Immature natural killer cell (primary cell): ENCODE data around the gene ABCC8. TPM values are rescaled to one million over a fixed set of nuclear protein-coding genes. Genes with fewer than 3 reads are reported as not detected.

Experiments used
- DNase-seq, 3 donors: peaks; one replicate each; pipeline ENCODE4 v3.0.0; 2022; ENCODE audit warnings: mixed read lengths in 1 of 3
- H3K27ac Mint-ChIP-seq, 6 donors: one replicate each; pipeline ENCODE4 v1.8.0; 2020; ENCODE audit warnings: mixed read lengths in 6 of 6, mild to moderate bottlenecking in 5 of 6, inconsistent platforms in 4 of 6, moderate library complexity in 3 of 6
- H3K27me3 Mint-ChIP-seq, 3 donors: one replicate each; pipeline ENCODE4 v1.8.0; 2020 to 2021; ENCODE audit warnings: low read depth in 3 of 3, mild to moderate bottlenecking in 3 of 3, mixed read lengths in 3 of 3, moderate library complexity in 3 of 3, inconsistent platforms in 1 of 3
- H3K36me3 Mint-ChIP-seq, 3 donors: one replicate each; pipeline ENCODE4 v1.8.0; 2020; ENCODE audit warnings: mixed read lengths in 3 of 3, inconsistent platforms in 2 of 3, mild to moderate bottlenecking in 2 of 3
- H3K4me1 Mint-ChIP-seq, 2 donors: one replicate each; pipeline ENCODE4 v1.8.0; 2020; ENCODE audit warnings: inconsistent platforms in 2 of 2, mild to moderate bottlenecking in 2 of 2, mixed read lengths in 2 of 2, moderate library complexity in 1 of 2
- H3K4me3 Mint-ChIP-seq, 5 donors: one replicate each; pipeline ENCODE4 v1.8.0; 2020; ENCODE audit warnings: mild to moderate bottlenecking in 5 of 5, mixed read lengths in 5 of 5, inconsistent platforms in 3 of 5, moderate library complexity in 3 of 5
- H3K9me3 Mint-ChIP-seq, 6 donors: one replicate each; pipeline ENCODE4 v1.8.0; 2020; ENCODE audit warnings: mild to moderate bottlenecking in 6 of 6, mixed read lengths in 6 of 6, inconsistent platforms in 4 of 6, moderate library complexity in 3 of 6
- polyA plus RNA-seq, 3 donors: library from polyadenylated mRNA; unstranded; fragments of 300-500 nt; fragmentation: Illumina TruSeq; gene quantifications; one replicate each; pipeline ENCODE4 v1.2.3, GENCODE V29; 2021

ABCC8 gene
- not detected for polyA plus RNA-seq

- H3K9me3 Mint-ChIP-seq = no peaks in the 10 kb centered on the region
- no peak within 1 kb of the TSS for H3K27ac Mint-ChIP-seq
- H3K27me3 Mint-ChIP-seq = peaks cover 15 to 22% (median 19%) of the 10 kb centered on the region in 3 donors
- no peak for DNase-seq
- H3K36me3 Mint-ChIP-seq = no peaks in the 10 kb centered on the region
- no peaks in the 10 kb centered on the region for H3K4me1 Mint-ChIP-seq
- no peak within 1 kb of the TSS for H3K4me3 Mint-ChIP-seq
Measured at GRCh38 chr11:17476317-17477083, at the start of gene ABCC8. Gene ABCC8, minus strand, starts transcription at chr11:17476845. Its CDS starts 69 bp downstream, at chr11:17476776.

DNA sequence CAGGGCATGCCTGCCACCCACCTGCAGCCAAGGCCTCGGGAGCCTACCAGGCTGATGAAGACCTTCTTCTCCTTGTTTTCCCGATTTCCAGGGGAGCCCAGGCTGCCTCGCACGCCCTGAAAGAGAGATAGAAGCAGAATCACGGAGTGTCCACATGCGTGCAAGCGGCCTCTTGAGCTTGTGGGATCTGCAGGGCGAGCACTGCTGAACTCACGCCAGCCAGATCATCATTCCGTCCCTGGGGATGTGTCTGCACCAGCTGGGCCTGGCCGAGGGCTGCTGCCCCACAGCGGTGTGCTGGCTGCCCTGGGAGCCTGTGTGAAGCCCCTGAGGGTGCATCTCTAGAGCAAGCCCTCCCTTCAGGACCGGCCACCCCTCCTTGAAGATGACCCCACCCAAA, 49.7 kb upstream of the ABCC8 start:
- Mint-ChIP-seq H3K27me3 (peaks cover 0 to 2% (median 2%) of the 10 kb centered on the region in 3 donors), H3K27ac (no peak overlapping the region), H3K36me3 (no peaks in the 10 kb centered on the region), H3K4me3 (no peak overlapping the region), H3K4me1 (no peaks in the 10 kb centered on the region), H3K9me3 (no peaks in the 10 kb centered on the region)
- DNase-seq = no peak

DNA sequence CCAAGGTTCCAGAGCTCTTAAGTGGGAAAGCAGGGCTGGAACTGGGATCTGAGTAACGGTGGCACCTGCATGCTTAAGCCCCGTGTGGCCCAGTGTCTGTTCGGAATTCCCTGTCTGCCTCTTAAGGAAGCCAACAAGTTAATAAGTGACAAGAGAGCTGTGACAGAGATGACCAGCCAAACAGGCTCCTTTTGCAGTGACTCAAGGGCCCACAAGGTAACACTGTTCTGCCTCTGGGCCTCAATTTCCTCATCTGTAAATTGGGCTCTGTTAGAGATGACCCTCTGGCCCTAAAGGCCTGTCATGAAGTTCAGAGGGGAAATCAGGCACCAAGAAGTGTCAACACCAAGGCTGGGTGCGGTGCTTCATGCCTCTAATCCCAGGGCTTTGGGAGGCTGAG, 48.9 kb upstream of the ABCC8 start:
- Mint-ChIP-seq H3K4me1 (no peaks in the 10 kb centered on the region), H3K27me3 (peaks cover 0 to 2% (median 2%) of the 10 kb centered on the region in 3 donors), H3K9me3 (no peaks in the 10 kb centered on the region), H3K4me3 (no peak overlapping the region), H3K36me3 (no peaks in the 10 kb centered on the region), H3K27ac (no peak overlapping the region)
- DNase-seq = no peak

GRCh38 chr11:17524221-17524620, 47.6 kb upstream of the ABCC8 start:
- H3K4me1 Mint-ChIP-seq = no peaks in the 10 kb centered on the region
- no peak overlapping the region for H3K27ac Mint-ChIP-seq
- H3K36me3 Mint-ChIP-seq = no peaks in the 10 kb centered on the region
- H3K4me3 Mint-ChIP-seq = no peak overlapping the region
- H3K27me3 Mint-ChIP-seq = peaks cover 1 to 2% (median 2%) of the 10 kb centered on the region in 3 donors
- no peak for DNase-seq
- H3K9me3 Mint-ChIP-seq = no peaks in the 10 kb centered on the region

DNA sequence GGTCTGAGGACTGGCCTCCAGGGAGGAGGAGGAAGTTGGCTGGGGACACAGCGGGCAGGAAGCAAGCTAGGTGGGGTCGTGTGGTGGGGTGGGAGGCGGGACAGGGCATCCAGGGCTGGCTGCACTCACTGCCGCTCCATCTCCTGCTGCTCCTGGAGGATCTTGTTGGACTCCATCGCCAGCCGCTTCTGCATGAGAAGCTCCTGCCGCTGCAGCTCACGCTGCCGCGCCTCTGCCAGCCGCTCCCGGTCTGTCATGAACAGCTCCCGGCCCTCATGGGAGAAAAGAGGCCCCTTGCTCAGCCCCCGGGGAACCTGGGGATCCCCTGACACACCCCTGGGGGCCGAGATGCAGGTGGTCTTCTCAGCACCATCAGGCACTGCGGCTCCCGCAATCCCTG, 46.0 kb upstream of the ABCC8 start:
- H3K9me3 Mint-ChIP-seq = no peaks in the 10 kb centered on the region
- H3K4me1 Mint-ChIP-seq = no peaks in the 10 kb centered on the region

DNA sequence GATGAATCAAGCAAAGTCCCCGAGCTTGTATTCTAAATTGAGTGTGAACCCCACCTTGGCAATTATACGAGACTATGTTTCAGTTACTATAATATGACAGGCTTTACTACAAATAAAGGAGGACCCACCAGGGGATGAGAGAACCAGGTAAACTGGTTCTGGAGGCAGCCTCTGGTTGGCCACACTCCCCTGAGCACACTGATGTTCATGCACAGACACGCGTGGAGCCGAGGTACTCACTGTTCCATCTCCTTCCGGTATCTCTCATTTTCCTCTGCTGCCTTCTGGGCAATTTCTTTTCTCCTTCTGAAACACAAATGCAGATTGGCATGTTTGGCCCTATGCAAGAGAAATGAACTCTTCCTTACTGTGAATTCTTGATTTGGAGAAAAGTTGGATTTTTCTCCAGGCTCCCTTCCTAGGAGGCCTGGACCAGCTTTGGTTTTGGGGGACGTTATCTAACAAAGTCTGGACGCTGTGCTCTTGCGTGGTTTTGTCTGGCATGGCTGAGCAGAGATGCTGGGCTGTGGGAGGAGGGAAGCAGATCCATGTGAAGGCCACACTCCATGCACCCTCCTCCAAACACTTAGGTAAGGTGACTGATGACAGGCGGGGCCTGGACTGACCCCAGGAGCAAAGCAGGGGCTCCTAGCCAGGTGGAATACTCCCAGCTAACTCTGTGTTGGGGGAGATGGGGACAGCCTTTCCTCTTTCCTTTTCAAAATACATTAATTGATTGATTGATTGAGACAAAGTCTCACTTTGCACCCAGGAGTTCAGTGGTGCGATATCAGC, 44.7 kb upstream of the ABCC8 start:
- no peak for DNase-seq
- H3K4me1 Mint-ChIP-seq = no peaks in the 10 kb centered on the region
- peaks cover 3 to 6% (median 5%) of the 10 kb centered on the region in 3 donors for H3K27me3 Mint-ChIP-seq
- H3K36me3 Mint-ChIP-seq = no peaks in the 10 kb centered on the region
- no peak overlapping the region for H3K27ac Mint-ChIP-seq
- no peaks in the 10 kb centered on the region for H3K9me3 Mint-ChIP-seq
- no peak overlapping the region for H3K4me3 Mint-ChIP-seq

More for the DNA sequence above, 46.0 kb upstream of the ABCC8 start:
- Mint-ChIP-seq H3K27ac (no peak overlapping the region), H3K36me3 (no peaks in the 10 kb centered on the region), H3K27me3 (peaks cover 1 to 5% (median 2%) of the 10 kb centered on the region in 3 donors), H3K4me3 (no peak overlapping the region)
- no peak for DNase-seq

DNA sequence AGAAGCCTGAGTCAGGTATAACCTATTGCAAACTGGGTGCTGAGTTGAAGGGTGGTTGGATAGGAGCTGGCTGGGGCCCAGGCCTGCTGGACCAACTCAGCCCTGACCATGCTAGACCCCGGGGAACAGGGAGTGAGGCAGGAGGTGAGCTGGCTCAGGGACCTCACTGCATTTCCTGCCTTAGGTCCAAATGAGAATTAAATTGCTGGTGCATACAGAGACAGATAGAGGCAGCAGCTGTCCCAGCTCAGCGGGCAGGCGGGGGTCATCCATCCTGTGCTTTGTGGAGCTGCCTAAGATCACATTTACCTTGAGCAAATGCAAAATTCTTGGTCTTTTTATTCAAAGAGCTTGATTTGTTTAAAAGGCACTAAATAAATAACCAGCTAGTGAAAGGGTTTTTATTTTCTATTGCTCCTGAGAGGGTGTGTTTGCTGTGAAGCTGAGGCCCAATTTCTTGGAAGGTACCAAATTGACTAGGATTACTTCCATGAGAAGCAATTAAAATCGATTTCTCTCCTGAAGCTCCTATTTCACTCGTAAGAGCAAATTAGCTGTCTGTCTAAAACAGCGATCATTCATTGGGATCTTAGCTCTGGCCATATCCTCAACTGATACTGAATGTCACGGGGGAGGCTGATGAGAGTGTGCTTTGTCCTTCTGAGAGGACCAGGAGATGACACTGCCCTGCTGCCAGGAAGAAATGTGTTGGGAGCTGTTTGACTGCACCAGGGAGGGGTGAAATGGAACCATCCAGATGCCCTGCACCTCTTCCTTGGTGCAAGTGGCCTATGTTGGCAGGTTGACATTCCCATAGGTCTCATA, 42.6 kb upstream of the ABCC8 start:
- Mint-ChIP-seq H3K4me1 (no peaks in the 10 kb centered on the region), H3K27ac (no peak overlapping the region), H3K9me3 (no peaks in the 10 kb centered on the region), H3K36me3 (no peaks in the 10 kb centered on the region), H3K4me3 (no peak overlapping the region), H3K27me3 (peaks cover 3 to 6% (median 5%) of the 10 kb centered on the region in 3 donors)
- DNase-seq = no peak

DNA sequence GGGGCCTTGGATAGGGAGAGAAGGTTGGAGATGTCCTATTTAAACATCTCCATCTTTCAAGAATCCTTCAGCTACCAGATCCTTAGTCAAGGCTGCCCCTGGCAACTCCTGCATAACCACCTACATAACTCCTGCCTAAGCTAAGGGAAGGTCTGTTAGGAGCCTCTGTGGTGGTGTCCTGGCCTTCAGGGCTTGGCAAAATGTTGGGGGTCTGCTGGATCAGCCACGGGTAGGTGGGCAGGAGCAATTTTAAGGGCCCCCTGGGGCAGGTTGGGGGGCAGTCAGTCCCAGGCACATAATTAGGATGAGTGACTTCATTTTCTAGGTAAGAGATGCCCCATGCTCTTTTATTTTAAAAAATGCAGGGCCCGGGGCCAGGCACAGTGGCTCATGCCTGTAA, 41.7 kb upstream of the ABCC8 start:
- no peaks in the 10 kb centered on the region for H3K36me3 Mint-ChIP-seq

DNA sequence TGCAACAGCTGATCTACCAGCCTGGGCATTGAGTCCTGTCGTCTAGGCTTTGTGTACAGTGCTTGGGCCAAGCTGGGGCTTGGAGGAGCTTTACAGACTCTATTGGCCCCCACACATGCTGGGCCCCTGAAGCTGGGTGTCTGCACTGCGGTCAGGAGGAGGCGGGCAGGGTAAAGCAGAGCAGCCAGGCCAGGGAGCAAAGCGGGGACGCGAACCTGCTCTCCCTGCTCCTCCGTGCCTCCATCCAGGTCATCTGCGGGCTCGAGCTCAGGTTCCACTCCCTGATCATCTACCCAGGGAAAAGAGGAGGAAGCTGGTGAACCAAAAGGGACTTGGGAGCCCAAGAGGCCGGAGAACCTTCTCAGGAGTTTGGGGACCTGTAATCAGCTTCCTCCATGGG, 40.5 kb upstream of the ABCC8 start:
- no peak for DNase-seq
- peaks cover 2 to 8% (median 3%) of the 10 kb centered on the region in 3 donors for H3K27me3 Mint-ChIP-seq
- no peak overlapping the region for H3K27ac Mint-ChIP-seq
- no peaks in the 10 kb centered on the region for H3K9me3 Mint-ChIP-seq
- H3K36me3 Mint-ChIP-seq = no peaks in the 10 kb centered on the region
- H3K4me1 Mint-ChIP-seq = no peaks in the 10 kb centered on the region
- H3K4me3 Mint-ChIP-seq = no peak overlapping the region

More for the DNA sequence above, 41.7 kb upstream of the ABCC8 start:
- Mint-ChIP-seq H3K4me1 (no peaks in the 10 kb centered on the region), H3K9me3 (no peaks in the 10 kb centered on the region), H3K27ac (no peak overlapping the region), H3K27me3 (peaks cover 3 to 6% (median 5%) of the 10 kb centered on the region in 3 donors), H3K4me3 (no peak overlapping the region)
- no peak for DNase-seq

DNA sequence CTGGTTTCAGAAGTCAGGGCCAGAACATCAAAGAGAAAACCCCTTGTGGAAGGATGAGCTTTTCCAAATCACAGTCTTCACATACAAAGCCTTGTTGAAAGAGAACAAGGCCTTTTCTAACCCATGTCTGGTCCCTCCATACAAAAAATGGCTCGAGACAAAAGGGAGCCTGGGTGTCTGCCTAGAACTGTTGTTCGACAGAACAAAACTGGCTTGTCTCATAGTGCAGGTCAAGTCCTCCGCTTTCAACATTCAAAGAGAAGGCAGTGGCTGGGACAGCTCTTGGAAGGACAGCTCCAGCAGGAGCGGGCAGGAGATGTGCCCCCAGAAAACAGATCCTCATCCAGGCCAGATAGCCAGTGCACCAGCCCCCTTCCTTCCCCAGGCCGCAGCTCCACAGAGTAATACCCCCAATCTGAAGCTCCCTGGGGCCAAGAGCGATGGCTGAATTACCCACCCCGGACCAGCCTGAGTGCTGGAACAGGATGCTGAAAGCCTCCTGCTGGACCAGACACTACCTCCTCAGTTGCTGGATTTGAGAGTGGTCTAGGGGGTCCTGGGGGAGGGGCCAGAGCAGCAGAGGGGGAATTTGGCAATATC, 40.0 kb upstream of the ABCC8 start:
- Mint-ChIP-seq H3K9me3 (no peaks in the 10 kb centered on the region), H3K27me3 (peaks cover 2 to 8% (median 3%) of the 10 kb centered on the region in 3 donors), H3K36me3 (no peaks in the 10 kb centered on the region), H3K27ac (no peak overlapping the region), H3K4me1 (no peaks in the 10 kb centered on the region), H3K4me3 (no peak overlapping the region)
- no peak for DNase-seq

GRCh38 chr11:17515443-17516176, 39.0 kb upstream of the ABCC8 start:
- no peak for DNase-seq
- no peaks in the 10 kb centered on the region for H3K9me3 Mint-ChIP-seq
- H3K4me3 Mint-ChIP-seq = no peak overlapping the region
- H3K27me3 Mint-ChIP-seq = peaks cover 2 to 13% (median 5%) of the 10 kb centered on the region in 3 donors
- H3K4me1 Mint-ChIP-seq = no peaks in the 10 kb centered on the region
- no peaks in the 10 kb centered on the region for H3K36me3 Mint-ChIP-seq
- H3K27ac Mint-ChIP-seq = no peak overlapping the region

GRCh38 chr11:17514476-17514875, 37.8 kb upstream of the ABCC8 start:
- Mint-ChIP-seq H3K9me3 (no peaks in the 10 kb centered on the region), H3K27ac (no peak overlapping the region), H3K36me3 (no peaks in the 10 kb centered on the region), H3K4me3 (no peak overlapping the region), H3K27me3 (peaks cover 4 to 13% (median 6%) of the 10 kb centered on the region in 3 donors), H3K4me1 (no peaks in the 10 kb centered on the region)
- no peak for DNase-seq

DNA sequence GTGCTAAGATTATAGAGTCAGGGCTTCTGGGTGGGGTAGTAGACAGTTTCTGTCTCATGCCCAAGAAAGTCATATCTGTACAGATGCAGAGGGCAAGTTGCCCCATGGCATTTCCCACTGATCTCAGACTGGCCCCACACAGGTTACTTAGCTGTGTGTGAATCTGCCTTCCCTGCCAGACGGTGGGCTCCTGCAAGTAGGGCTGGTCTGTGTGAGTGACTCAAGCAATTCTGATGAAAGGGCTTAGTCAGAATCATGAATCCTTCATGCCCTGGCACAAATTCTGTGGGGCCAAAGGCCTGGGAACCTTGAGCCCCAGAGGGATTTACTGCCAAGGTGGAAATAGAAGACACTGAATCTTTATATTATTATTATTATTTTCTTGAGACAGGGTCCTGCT, 37.2 kb upstream of the ABCC8 start:
- Mint-ChIP-seq H3K27ac (no peak overlapping the region), H3K27me3 (peaks cover 3 to 13% (median 6%) of the 10 kb centered on the region in 3 donors), H3K4me3 (no peak overlapping the region)

More for the DNA sequence above, 37.2 kb upstream of the ABCC8 start:
- Mint-ChIP-seq H3K36me3 (no peaks in the 10 kb centered on the region), H3K4me1 (no peaks in the 10 kb centered on the region), H3K9me3 (no peaks in the 10 kb centered on the region)
- DNase-seq = no peak
